GM21367 (cell line): ENCODE data around the gene CTBS.
A peak's percentile ranks its signal among the peaks of the same experiment; 100 is the strongest.
"Not testable (repeated sequence)": the region's sequence is repeated elsewhere in the genome, so short reads cannot be mapped to it uniquely, and the experiment has no call there.

Experiments
- ATAC-seq: cut with Tn5 transposase; IDR thresholded peaks from one replicate; pipeline ENCODE4 v1.9.1; 2021; ENCODE audit not compliant: unreplicated experiment

Gene CTBS

GRCh38 chr1:84573967-84574842, at the start of gene CTBS:
CTBS (minus strand) TSS chr1:84574440; CDS start chr1:84574415, 25 bp downstream.
- peak; percentile 86 for ATAC-seq

- ATAC-seq, result no peak
Observed at GRCh38 chr1:84621553-84621952, 47.3 kb upstream of the CTBS start.

- peak; percentile 97 for ATAC-seq
Observed at GRCh38 chr1:84620720-84621313, 46.6 kb upstream of the CTBS start.

GRCh38 chr1:84619383-84620102, 45.3 kb upstream of the CTBS start:
- ATAC-seq, result no peak

- ATAC-seq, result no peak
Observed at GRCh38 chr1:84617349-84617748, 43.1 kb upstream of the CTBS start.

GRCh38 chr1:84615790-84616189, 41.5 kb upstream of the CTBS start:
- ATAC-seq, result no peak

GRCh38 chr1:84613887-84614286, 39.6 kb upstream of the CTBS start:
- ATAC-seq, result no peak

GRCh38 chr1:84613026-84613425, 38.8 kb upstream of the CTBS start:
- no peak for ATAC-seq

- ATAC-seq, result no peak
Observed at GRCh38 chr1:84611796-84612195, 37.6 kb upstream of the CTBS start.

GRCh38 chr1:84611091-84611490, 36.9 kb upstream of the CTBS start:
- no peak for ATAC-seq

- ATAC-seq, result no peak
Observed at GRCh38 chr1:84606977-84607376, 32.7 kb upstream of the CTBS start.

- ATAC-seq, result no peak
Observed at GRCh38 chr1:84605157-84605556, 30.9 kb upstream of the CTBS start.

- no peak for ATAC-seq
Observed at GRCh38 chr1:84603941-84604830, 29.9 kb upstream of the CTBS start.

- no peak for ATAC-seq
Observed at GRCh38 chr1:84603223-84603622, 29.0 kb upstream of the CTBS start.

- ATAC-seq, result no peak
Observed at GRCh38 chr1:84600796-84601195, 26.6 kb upstream of the CTBS start.

GRCh38 chr1:84598846-84599741, 24.9 kb upstream of the CTBS start:
- peak; percentile 74 for ATAC-seq

GRCh38 chr1:84598418-84598817, 24.2 kb upstream of the CTBS start:
- no peak for ATAC-seq

GRCh38 chr1:84597011-84597410, 22.8 kb upstream of the CTBS start:
- ATAC-seq, result no peak

GRCh38 chr1:84594959-84595358, 20.7 kb upstream of the CTBS start:
- ATAC-seq, result not testable (repeated sequence)

- no peak for ATAC-seq
Observed at GRCh38 chr1:84587099-84587498, 12.9 kb upstream of the CTBS start.
